H9 (cell line): Measurements from ENCODE around the gene MRPS18A. TPM values are rescaled to one million over a fixed set of nuclear protein-coding genes. Genes with fewer than 3 reads are reported as not detected.

Experiments used
- DNase-seq: peaks from one replicate; pipeline ENCODE4 v3.0.0-alpha.2; 2017
- H2AFZ ChIP-seq: one replicate; pipeline ENCODE4 v1.6.1; 2013; ENCODE audit warnings: mild to moderate bottlenecking, low read length, control low read depth, moderate library complexity
- H2AK5ac ChIP-seq: 2 replicates; pipeline ENCODE4 v1.6.1; 2013; ENCODE audit warnings: low read length, control low read depth, mixed read lengths; ENCODE audit not compliant: insufficient read length
- H2BK120ac ChIP-seq: one replicate; pipeline ENCODE4 v1.6.1; 2013; ENCODE audit warnings: low read depth, mild to moderate bottlenecking, low read length, control low read depth, inconsistent platforms; ENCODE audit not compliant: poor library complexity, severe bottlenecking
- H2BK12ac ChIP-seq: 2 replicates; pipeline ENCODE4 v1.6.1; 2013; ENCODE audit warnings: low read length, control low read depth, mixed read lengths, low read depth; ENCODE audit not compliant: insufficient read length
- H2BK15ac ChIP-seq: 2 replicates; pipeline ENCODE4 v1.6.1; 2013; ENCODE audit warnings: low read depth, low read length, control low read depth
- H2BK20ac ChIP-seq: one replicate; pipeline ENCODE4 v1.6.1; 2013; ENCODE audit warnings: low read depth, mild to moderate bottlenecking, low read length, control low read depth, inconsistent platforms; ENCODE audit not compliant: poor library complexity, severe bottlenecking
- H2BK5ac ChIP-seq: 2 replicates; pipeline ENCODE4 v1.6.1; 2013; ENCODE audit warnings: low read length, control low read depth, mixed read lengths; ENCODE audit not compliant: insufficient read length
- H3K14ac ChIP-seq: 2 replicates; pipeline ENCODE4 v1.6.1; 2013; ENCODE audit warnings: low read length, control low read depth; ENCODE audit not compliant: insufficient read depth
- H3K18ac ChIP-seq: 2 replicates; pipeline ENCODE4 v1.6.1; 2013; ENCODE audit warnings: low read depth, mild to moderate bottlenecking, mixed read lengths, low read length, control low read depth; ENCODE audit not compliant: insufficient read length
- H3K23ac ChIP-seq: 2 replicates; pipeline ENCODE4 v1.6.1; 2013; ENCODE audit warnings: low read length, control low read depth, mixed read lengths, low read depth; ENCODE audit not compliant: insufficient read length
- H3K23me2 ChIP-seq: 2 replicates; pipeline ENCODE4 v1.6.1; 2013; ENCODE audit warnings: low read depth, mild to moderate bottlenecking, mixed read lengths, low read length, control low read depth; ENCODE audit not compliant: insufficient read length, poor library complexity, severe bottlenecking
- H3K27ac ChIP-seq: 2 replicates; pipeline ENCODE4 v1.5.1; 2013; ENCODE audit warnings: low read length, control low read depth, mixed read lengths, low read depth; ENCODE audit not compliant: insufficient read length
- H3K27me3 ChIP-seq: 2 replicates; pipeline ENCODE4 v1.6.1; 2013; ENCODE audit warnings: low read length, control low read depth, inconsistent platforms; ENCODE audit not compliant: insufficient read depth
- H3K4ac ChIP-seq: 2 replicates; pipeline ENCODE4 v1.6.1; 2013; ENCODE audit warnings: low read depth, mild to moderate bottlenecking, control low read depth, inconsistent platforms, low read length, moderate library complexity
- H3K4me1 ChIP-seq: 2 replicates; pipeline ENCODE4 v1.6.1; 2013; ENCODE audit warnings: low read length, control low read depth, inconsistent platforms; ENCODE audit not compliant: insufficient read depth
- H3K4me2 ChIP-seq: 2 replicates; pipeline ENCODE4 v1.6.1; 2013; ENCODE audit warnings: low read length, control low read depth, mixed read lengths; ENCODE audit not compliant: insufficient read length, insufficient read depth
- H3K56ac ChIP-seq: 2 replicates; pipeline ENCODE4 v1.6.1; 2013; ENCODE audit warnings: low read depth, mild to moderate bottlenecking, mixed read lengths, low read length, control low read depth; ENCODE audit not compliant: insufficient read length
- H3K79me1 ChIP-seq: 2 replicates; pipeline ENCODE4 v1.6.1; 2013; ENCODE audit warnings: low read depth, mild to moderate bottlenecking, moderate library complexity, low read length, control low read depth, inconsistent platforms; ENCODE audit not compliant: insufficient read depth, poor library complexity, severe bottlenecking
- H3K79me2 ChIP-seq: 2 replicates; pipeline ENCODE4 v1.6.1; 2013; ENCODE audit warnings: low read length, control low read depth, inconsistent platforms; ENCODE audit not compliant: insufficient read depth
- H3K9ac ChIP-seq: 2 replicates; pipeline ENCODE4 v1.6.1; 2013; ENCODE audit warnings: low read length, control low read depth, mixed read lengths; ENCODE audit not compliant: insufficient read length; ENCODE audit errors: extremely low read depth
- H3K9me3 ChIP-seq: one replicate; pipeline ENCODE4 v1.6.1; 2013; ENCODE audit warnings: low read depth, low read length, inconsistent platforms; ENCODE audit not compliant: control insufficient read depth
- H3T11ph ChIP-seq: one replicate; pipeline ENCODE4 v1.6.1; 2013; ENCODE audit warnings: mild to moderate bottlenecking, low read length, control low read depth, inconsistent platforms
- H4K20me1 ChIP-seq: one replicate; pipeline ENCODE4 v1.6.1; 2013; ENCODE audit not compliant: control insufficient read depth, insufficient read length, insufficient read depth
- H4K5ac ChIP-seq: 2 replicates; pipeline ENCODE4 v1.6.1; 2013; ENCODE audit warnings: low read depth, mild to moderate bottlenecking, mixed read lengths, low read length, control low read depth; ENCODE audit not compliant: insufficient read length
- H4K8ac ChIP-seq: replicated peaks from 2 replicates; pipeline ENCODE4 v1.6.1; 2013; ENCODE audit warnings: low read length, control low read depth, mixed read lengths, low read depth; ENCODE audit not compliant: insufficient read length
- H4K91ac ChIP-seq: 2 replicates; pipeline ENCODE4 v1.6.1; 2013; ENCODE audit warnings: low read depth, mild to moderate bottlenecking, moderate library complexity, mixed read lengths, low read length, control low read depth; ENCODE audit not compliant: insufficient read length
- H3K27ac Mint-ChIP-seq, 3 experiments: 2 replicates in 2 of 3; 3 replicates in 1 of 3; pipeline ENCODE4 v1.8.0; 2020 to 2021; ENCODE audit warnings: mixed read lengths in 3 of 3, mild to moderate bottlenecking in 1 of 3, moderate library complexity in 1 of 3
- H3K27me3 Mint-ChIP-seq: 2 replicates; pipeline ENCODE4 v1.8.0; 2021; ENCODE audit warnings: low read depth, mild to moderate bottlenecking, moderate library complexity, mixed read lengths
- H3K36me3 Mint-ChIP-seq, 3 experiments: 2 replicates in 2 of 3; 3 replicates in 1 of 3; pipeline ENCODE4 v1.8.0; 2020 to 2021; ENCODE audit warnings: low read depth in 3 of 3, mixed read lengths in 3 of 3; ENCODE audit not compliant: insufficient read depth in 1 of 3
- H3K4me1 Mint-ChIP-seq, 2 experiments: 2 replicates each; pipeline ENCODE4 v1.8.0; 2020; ENCODE audit warnings: mixed read lengths in 2 of 2
- H3K4me3 Mint-ChIP-seq, 2 experiments: 2 replicates in 1 of 2; 3 replicates in 1 of 2; pipeline ENCODE4 v1.8.0; 2020 to 2021; ENCODE audit warnings: mild to moderate bottlenecking in 2 of 2, mixed read lengths in 2 of 2, moderate library complexity in 1 of 2
- H3K9me3 Mint-ChIP-seq, 2 experiments: 2 replicates in 1 of 2; 3 replicates in 1 of 2; pipeline ENCODE4 v1.8.0; 2020; ENCODE audit warnings: mild to moderate bottlenecking in 2 of 2, mixed read lengths in 2 of 2, moderate library complexity in 1 of 2
- CTCF ChIP-seq: fragments of 200-600 bp; sonication (generic); conservative IDR thresholded peaks from 3 replicates; pipeline ENCODE4 v1.8.0; 2021; ENCODE audit warnings: antibody characterized with exemption, mild to moderate bottlenecking
- WGBS: extraction: QIAGEN DNeasy Blood & Tissue Kit; methylation state at CpG from one replicate; pipeline ENCODE4 v1.1.7; 2013; ENCODE audit warnings: missing lambda C conversion rate, low lambda C conversion rate, mixed read lengths; ENCODE audit not compliant: insufficient read length; ENCODE audit errors: extremely low coverage; 5-methylcytosine and 5-hydroxymethylcytosine counted together
- total RNA-seq: library from RNA; stranded (reverse); gene quantifications from 2 replicates; pipeline ENCODE4 v1.2.1, GENCODE V29; 2021

MRPS18A gene
- total RNA-seq, 1 experiment from 2014 or later, result 65.1 TPM

- Mint-ChIP-seq H3K9me3 (peaks cover 8 to 9% of the 10 kb centered on the region in 2 experiments), H3K4me1 (peaks cover 10 to 11% of the 10 kb centered on the region in 2 experiments), H3K27me3 (peaks cover 12% of the 10 kb centered on the region), H3K27ac (no peak overlapping the region), H3K36me3 (peaks cover 0 to 6% (median 0%) of the 10 kb centered on the region in 3 experiments; a peak in 2 of 7 replicates), H3K4me3 (no peak overlapping the region)
- no peak overlapping the region for H2BK5ac ChIP-seq
- H3K4me2 ChIP-seq, result no peak overlapping the region
- H3K79me1 ChIP-seq, result no peaks in the 10 kb centered on the region
- no peak overlapping the region for H3K56ac ChIP-seq
- H3K9me3 ChIP-seq, result no peaks in the 10 kb centered on the region
- H3K18ac ChIP-seq, result no peak overlapping the region
- no peaks in the 10 kb centered on the region for H3K79me2 ChIP-seq
- no peak overlapping the region for H3K23ac ChIP-seq
- H2BK20ac ChIP-seq, result no peak overlapping the region
- H3K4ac ChIP-seq, result no peak overlapping the region
- no peaks in the 10 kb centered on the region for H3K27me3 ChIP-seq
- no peak overlapping the region for H4K8ac ChIP-seq
- no peak overlapping the region for H3K9ac ChIP-seq
- no peak overlapping the region for H3T11ph ChIP-seq
- TF ChIP-seq CTCF, result no peak
- no peak overlapping the region for H2AFZ ChIP-seq
- H3K4me1 ChIP-seq, result no peaks in the 10 kb centered on the region
- H3K27ac ChIP-seq, result no peak overlapping the region
- H4K5ac ChIP-seq, result no peak overlapping the region
- no peak overlapping the region for H2AK5ac ChIP-seq
- H2BK12ac ChIP-seq, result no peak overlapping the region
- no peak for DNase-seq
- H3K23me2 ChIP-seq, result no peaks in the 10 kb centered on the region
- WGBS, result no CpG with 5 or more reads among the region's 7 CpGs
- H4K91ac ChIP-seq, result no peak overlapping the region
- no peak overlapping the region for H2BK120ac ChIP-seq
- H2BK15ac ChIP-seq, result no peak overlapping the region
- no peak overlapping the region for H3K14ac ChIP-seq
- no peaks in the 10 kb centered on the region for H4K20me1 ChIP-seq
Measured at GRCh38 chr6:43725643-43726580, 38.3 kb upstream of the MRPS18A start.
